CMK (cell line): Measurements from ENCODE around the gene FAR1.
A peak's percentile ranks its signal among the peaks of the same experiment; 100 is the strongest.

Experiments used
- DNase-seq: peaks from one replicate; pipeline ENCODE4 v3.0.0-alpha.2; 2010; ENCODE audit warnings: low read depth

Gene FAR1

GRCh38 chr11:13705710-13706109 is 37.2 kb downstream of the FAR1 start:
- DNase-seq, result no peak

GRCh38 chr11:13713982-13714381 is 45.5 kb downstream of the FAR1 start:
- DNase-seq, result no peak

- DNase-seq, result no peak
Measured at GRCh38 chr11:13717331-13717730, 48.9 kb downstream of the FAR1 start.

- DNase-seq, result no peak
Measured at GRCh38 chr11:13718394-13718793, 49.9 kb downstream of the FAR1 start.

GRCh38 chr11:13720940-13721339 is 52.5 kb downstream of the FAR1 start:
- DNase-seq, result no peak

- DNase-seq, result no peak
Measured at GRCh38 chr11:13721760-13722159, 53.3 kb downstream of the FAR1 start.

- no peak for DNase-seq
Measured at GRCh38 chr11:13726456-13726855, 58.0 kb downstream of the FAR1 start.

GRCh38 chr11:13728076-13728475 is 59.6 kb downstream of the FAR1 start:
- DNase-seq, result no peak

GRCh38 chr11:13734530-13734929 is 66.1 kb downstream of the FAR1 start:
- DNase-seq, result no peak

- no peak for DNase-seq
Measured at GRCh38 chr11:13745165-13745564, 76.7 kb downstream of the FAR1 start.

GRCh38 chr11:13753316-13753715 is 84.8 kb downstream of the FAR1 start:
- peak; percentile 25 for DNase-seq

- DNase-seq, result no peak
Measured at GRCh38 chr11:13759050-13759449, 90.6 kb downstream of the FAR1 start.

- DNase-seq, result no peak
Measured at GRCh38 chr11:13760115-13760514, 91.6 kb downstream of the FAR1 start.

GRCh38 chr11:13761250-13761649 is 92.8 kb downstream of the FAR1 start:
- DNase-seq, result no peak

- no peak for DNase-seq
Measured at GRCh38 chr11:13761716-13762115, 93.2 kb downstream of the FAR1 start.

- no peak for DNase-seq
Measured at GRCh38 chr11:13762718-13763117, 94.2 kb downstream of the FAR1 start.

- no peak for DNase-seq
Measured at GRCh38 chr11:13763341-13763740, 94.9 kb downstream of the FAR1 start.

GRCh38 chr11:13765886-13766285 is 97.4 kb downstream of the FAR1 start:
- DNase-seq, result no peak

- peak; percentile 60 for DNase-seq
Measured at GRCh38 chr11:13767471-13767870, 99.0 kb downstream of the FAR1 start.

GRCh38 chr11:13769188-13769587 is 100.7 kb downstream of the FAR1 start:
- DNase-seq, result no peak

GRCh38 chr11:13771151-13771550 is 102.7 kb downstream of the FAR1 start:
- no peak for DNase-seq

GRCh38 chr11:13772223-13773046 is 104.0 kb downstream of the FAR1 start:
- peak; percentile 38 for DNase-seq

GRCh38 chr11:13775471-13775870 is 107.0 kb downstream of the FAR1 start:
- no peak for DNase-seq

- no peak for DNase-seq
Measured at GRCh38 chr11:13776134-13776815, 107.8 kb downstream of the FAR1 start.
